ENCODE measurements around the gene SOBP. TPM values are rescaled to one million over a fixed set of nuclear protein-coding genes. Genes with fewer than 3 reads are reported as not detected.

SOBP gene
- polyA plus RNA-seq, 4 donors, result 1.1 to 1.6 (median 1.1) TPM; not detected in 1

GRCh38 chr6:107657373-107657754 lies 167.4 kb downstream of the SOBP start:
- peak overlapping the region in 2 of 3 donors; percentile 2 to 62 for H3K27ac ChIP-seq (ENCODE audit: low read depth in 1 of 3, low read length in 2 of 3)
- WGBS, 3 donors, result 79 to 90% (median 80%) methylated on average over 3 of the region's 3 CpGs
- peaks cover 0 to 6% (median 4%) of the 10 kb centered on the region in 3 donors for H3K4me1 ChIP-seq (ENCODE audit: control insufficient read depth in 3 of 3, insufficient read depth in 2 of 3, low read depth in 1 of 3, low read length in 2 of 3)
- no peaks in the 10 kb centered on the region for H3K36me3 ChIP-seq (ENCODE audit: control insufficient read depth in 3 of 3, insufficient read depth in 2 of 3, low read depth in 1 of 3, low read length in 3 of 3)
- FAIRE-seq (no peak), DNase-seq (no peak)
- no peak overlapping the region for H3K4me3 ChIP-seq (ENCODE audit: low read depth in 1 of 3, low read length in 3 of 3)
- no peaks in the 10 kb centered on the region for H3K27me3 ChIP-seq (ENCODE audit: control insufficient read depth in 3 of 3, insufficient read depth in 3 of 3, low read length in 3 of 3)
- H3K9me3 ChIP-seq (ENCODE audit: control insufficient read depth in 2 of 2, insufficient read depth in 1 of 2, low read depth in 1 of 2, low read length in 1 of 2), result no peaks in the 10 kb centered on the region

- Histone ChIP-seq H3K27me3 (ENCODE audit: control insufficient read depth in 3 of 3, insufficient read depth in 3 of 3, low read length in 3 of 3) (no peaks in the 10 kb centered on the region), H3K9me3 (ENCODE audit: control insufficient read depth in 2 of 2, insufficient read depth in 1 of 2, low read depth in 1 of 2, low read length in 1 of 2) (no peaks in the 10 kb centered on the region), H3K4me3 (ENCODE audit: low read depth in 1 of 3, low read length in 3 of 3) (no peak overlapping the region), H3K4me1 (ENCODE audit: control insufficient read depth in 3 of 3, insufficient read depth in 2 of 3, low read depth in 1 of 3, low read length in 2 of 3) (peaks cover 0 to 6% (median 4%) of the 10 kb centered on the region in 3 donors), H3K36me3 (ENCODE audit: control insufficient read depth in 3 of 3, insufficient read depth in 2 of 3, low read depth in 1 of 3, low read length in 3 of 3) (no peaks in the 10 kb centered on the region), H3K27ac (ENCODE audit: low read depth in 1 of 3, low read length in 2 of 3) (peak overlapping the region in 2 of 3 donors; percentile 44 to 62)
- FAIRE-seq, result no peak
- 44 to 81% (median 59%) methylated on average over 17 of the region's 17 CpGs for WGBS, 3 donors
- peak; percentile 37 to 42 for DNase-seq
These were observed 168.0 kb downstream of the SOBP start for GRCh38 chr6:107657755-107658461.

GRCh38 chr6:107658920-107659865 lies 169.3 kb downstream of the SOBP start:
- WGBS, 3 donors, result 87 to 89% (median 88%) methylated on average over 18 of the region's 18 CpGs
- DNase-seq (no peak), FAIRE-seq (no peak)
- no peaks in the 10 kb centered on the region for H3K9me3 ChIP-seq (ENCODE audit: control insufficient read depth in 2 of 2, insufficient read depth in 1 of 2, low read depth in 1 of 2, low read length in 1 of 2)
- no peak overlapping the region for H3K4me3 ChIP-seq (ENCODE audit: low read depth in 1 of 3, low read length in 3 of 3)
- H3K4me1 ChIP-seq (ENCODE audit: control insufficient read depth in 3 of 3, insufficient read depth in 2 of 3, low read depth in 1 of 3, low read length in 2 of 3), result peaks cover 0 to 6% (median 4%) of the 10 kb centered on the region in 3 donors
- no peaks in the 10 kb centered on the region for H3K27me3 ChIP-seq (ENCODE audit: control insufficient read depth in 3 of 3, insufficient read depth in 3 of 3, low read length in 3 of 3)
- no peaks in the 10 kb centered on the region for H3K36me3 ChIP-seq (ENCODE audit: control insufficient read depth in 3 of 3, insufficient read depth in 2 of 3, low read depth in 1 of 3, low read length in 3 of 3)
- peak overlapping the region in 1 of 3 donors; percentile 5 for H3K27ac ChIP-seq (ENCODE audit: low read depth in 1 of 3, low read length in 2 of 3)

GRCh38 chr6:107660839-107661238 lies 170.9 kb downstream of the SOBP start:
- H3K27ac ChIP-seq (ENCODE audit: low read depth in 1 of 3, low read length in 2 of 3), result no peak overlapping the region
- H3K27me3 ChIP-seq (ENCODE audit: control insufficient read depth in 3 of 3, insufficient read depth in 3 of 3, low read length in 3 of 3), result no peaks in the 10 kb centered on the region
- H3K4me3 ChIP-seq (ENCODE audit: low read depth in 1 of 3, low read length in 3 of 3), result no peak overlapping the region
- peaks cover 0 to 4% (median 3%) of the 10 kb centered on the region in 3 donors for H3K4me1 ChIP-seq (ENCODE audit: control insufficient read depth in 3 of 3, insufficient read depth in 2 of 3, low read depth in 1 of 3, low read length in 2 of 3)
- no peak for DNase-seq
- FAIRE-seq, result no peak
- no peaks in the 10 kb centered on the region for H3K36me3 ChIP-seq (ENCODE audit: control insufficient read depth in 3 of 3, insufficient read depth in 2 of 3, low read depth in 1 of 3, low read length in 3 of 3)
- WGBS, 3 donors, result 55 to 84% (median 58%) methylated on average over 11 of the region's 11 CpGs
- no peaks in the 10 kb centered on the region for H3K9me3 ChIP-seq (ENCODE audit: control insufficient read depth in 2 of 2, insufficient read depth in 1 of 2, low read depth in 1 of 2, low read length in 1 of 2)

- Histone ChIP-seq H3K27ac (ENCODE audit: low read depth in 1 of 3, low read length in 2 of 3) (no peak overlapping the region), H3K36me3 (ENCODE audit: control insufficient read depth in 3 of 3, insufficient read depth in 2 of 3, low read depth in 1 of 3, low read length in 3 of 3) (no peaks in the 10 kb centered on the region), H3K9me3 (ENCODE audit: control insufficient read depth in 2 of 2, insufficient read depth in 1 of 2, low read depth in 1 of 2, low read length in 1 of 2) (no peaks in the 10 kb centered on the region), H3K4me3 (ENCODE audit: low read depth in 1 of 3, low read length in 3 of 3) (no peak overlapping the region), H3K27me3 (ENCODE audit: control insufficient read depth in 3 of 3, insufficient read depth in 3 of 3, low read length in 3 of 3) (no peaks in the 10 kb centered on the region), H3K4me1 (ENCODE audit: control insufficient read depth in 3 of 3, insufficient read depth in 2 of 3, low read depth in 1 of 3, low read length in 2 of 3) (peaks cover 0 to 5% (median 4%) of the 10 kb centered on the region in 3 donors)
- DNase-seq (no peak), FAIRE-seq (no peak)
- WGBS, 3 donors, result 91 to 95% (median 93%) methylated on average over 7 of the region's 7 CpGs
These were observed 171.4 kb downstream of the SOBP start for GRCh38 chr6:107661291-107661690.

GRCh38 chr6:107662333-107662732 lies 172.4 kb downstream of the SOBP start:
- Histone ChIP-seq H3K36me3 (ENCODE audit: control insufficient read depth in 3 of 3, insufficient read depth in 2 of 3, low read depth in 1 of 3, low read length in 3 of 3) (no peaks in the 10 kb centered on the region), H3K27me3 (ENCODE audit: control insufficient read depth in 3 of 3, insufficient read depth in 3 of 3, low read length in 3 of 3) (no peaks in the 10 kb centered on the region), H3K27ac (ENCODE audit: low read depth in 1 of 3, low read length in 2 of 3) (no peak overlapping the region), H3K9me3 (ENCODE audit: control insufficient read depth in 2 of 2, insufficient read depth in 1 of 2, low read depth in 1 of 2, low read length in 1 of 2) (no peaks in the 10 kb centered on the region), H3K4me3 (ENCODE audit: low read depth in 1 of 3, low read length in 3 of 3) (no peak overlapping the region), H3K4me1 (ENCODE audit: control insufficient read depth in 3 of 3, insufficient read depth in 2 of 3, low read depth in 1 of 3, low read length in 2 of 3) (peaks cover 0 to 10% (median 4%) of the 10 kb centered on the region in 3 donors)
- FAIRE-seq (no peak), DNase-seq (no peak)
- WGBS, 3 donors, result 63 to 80% (median 71%) methylated on average over 4 of the region's 4 CpGs

GRCh38 chr6:107663308-107663707 lies 173.4 kb downstream of the SOBP start:
- 74 to 80% (median 79%) methylated on average over 6 of the region's 6 CpGs for WGBS, 3 donors
- DNase-seq (no peak), FAIRE-seq (no peak)
- H3K4me1 ChIP-seq (ENCODE audit: control insufficient read depth in 3 of 3, insufficient read depth in 2 of 3, low read depth in 1 of 3, low read length in 2 of 3), result peaks cover 0 to 12% (median 4%) of the 10 kb centered on the region in 3 donors
- peaks cover 0 to 5% of the 10 kb centered on the region in 2 donors for H3K9me3 ChIP-seq (ENCODE audit: control insufficient read depth in 2 of 2, insufficient read depth in 1 of 2, low read depth in 1 of 2, low read length in 1 of 2)
- no peak overlapping the region for H3K4me3 ChIP-seq (ENCODE audit: low read depth in 1 of 3, low read length in 3 of 3)
- no peaks in the 10 kb centered on the region for H3K27me3 ChIP-seq (ENCODE audit: control insufficient read depth in 3 of 3, insufficient read depth in 3 of 3, low read length in 3 of 3)
- no peaks in the 10 kb centered on the region for H3K36me3 ChIP-seq (ENCODE audit: control insufficient read depth in 3 of 3, insufficient read depth in 2 of 3, low read depth in 1 of 3, low read length in 3 of 3)
- H3K27ac ChIP-seq (ENCODE audit: low read depth in 1 of 3, low read length in 2 of 3), result no peak overlapping the region

- H3K27me3 ChIP-seq (ENCODE audit: control insufficient read depth in 3 of 3, insufficient read depth in 3 of 3, low read length in 3 of 3), result no peaks in the 10 kb centered on the region
- no peaks in the 10 kb centered on the region for H3K36me3 ChIP-seq (ENCODE audit: control insufficient read depth in 3 of 3, insufficient read depth in 2 of 3, low read depth in 1 of 3, low read length in 3 of 3)
- DNase-seq (no peak), FAIRE-seq (no peak)
- H3K9me3 ChIP-seq (ENCODE audit: control insufficient read depth in 2 of 2, insufficient read depth in 1 of 2, low read depth in 1 of 2, low read length in 1 of 2), result peaks cover 0 to 5% of the 10 kb centered on the region in 2 donors
- H3K27ac ChIP-seq (ENCODE audit: low read depth in 1 of 3, low read length in 2 of 3), result peak overlapping the region in 1 of 3 donors; percentile 30
- 73 to 89% (median 87%) methylated on average over 4 of the region's 4 CpGs for WGBS, 3 donors
- no peak overlapping the region for H3K4me3 ChIP-seq (ENCODE audit: low read depth in 1 of 3, low read length in 3 of 3)
- peaks cover 0 to 12% (median 4%) of the 10 kb centered on the region in 3 donors for H3K4me1 ChIP-seq (ENCODE audit: control insufficient read depth in 3 of 3, insufficient read depth in 2 of 3, low read depth in 1 of 3, low read length in 2 of 3)
These were observed 175.5 kb downstream of the SOBP start for GRCh38 chr6:107665382-107665781.
